Keratinocyte (primary cell): ENCODE measurements around the gene GPR160. TPM values are rescaled to one million over a fixed set of nuclear protein-coding genes. Genes with fewer than 3 reads are reported as not detected.

Source experiments
- DNase-seq: peaks from one replicate; pipeline ENCODE4 v3.0.0-alpha.2; 2011; ENCODE audit warnings: low read depth, missing footprints, low spot score
- FAIRE-seq: peaks from 2 replicates; lab custom pipeline; 2011; peaks lifted over from hg19 to GRCh38; lab: Jason Lieb, UNC
- H2AFZ ChIP-seq: 2 replicates; pipeline ENCODE4 v1.6.0; 2012; ENCODE audit warnings: low read length, control low read depth, inconsistent platforms; ENCODE audit not compliant: control insufficient read depth
- H3K27ac ChIP-seq: 2 replicates; pipeline ENCODE4 v1.5.1; 2011; ENCODE audit warnings: low read length; ENCODE audit not compliant: control insufficient read depth, insufficient read depth
- H3K27me3 ChIP-seq: 3 replicates; pipeline ENCODE4 v1.6.0; 2011; ENCODE audit warnings: low read length; ENCODE audit not compliant: control insufficient read depth, insufficient read depth; ENCODE audit errors: extremely low read depth
- H3K36me3 ChIP-seq, 2 experiments: 2 replicates in 1 of 2; 3 replicates in 1 of 2; pipeline ENCODE4 v1.5.1; 2011; ENCODE audit warnings: low read length in 2 of 2, mild to moderate bottlenecking in 1 of 2; ENCODE audit not compliant: control insufficient read depth in 2 of 2, insufficient read depth in 2 of 2; ENCODE audit errors: extremely low read depth in 1 of 2
- H3K4me1 ChIP-seq: 3 replicates; pipeline ENCODE4 v1.5.1; 2011; ENCODE audit warnings: low read length; ENCODE audit not compliant: control insufficient read depth, insufficient read depth; ENCODE audit errors: extremely low read depth
- H3K4me2 ChIP-seq: 3 replicates; pipeline ENCODE4 v1.6.0; 2011; ENCODE audit warnings: low read depth, low read length; ENCODE audit not compliant: control insufficient read depth, insufficient read depth; ENCODE audit errors: extremely low read depth
- H3K4me3 ChIP-seq, 3 experiments: fragments of 200-600 bp in 1 of 3; sonication (generic) in 1 of 3; 2 replicates in 2 of 3; 3 replicates in 1 of 3; pipeline ENCODE4 v1.5.1; 2011 to 2016; ENCODE audit warnings: low read length in 3 of 3, mild to moderate bottlenecking in 3 of 3, control low read depth in 2 of 3, inconsistent platforms in 1 of 3, low read depth in 1 of 3, mixed read lengths in 1 of 3, mixed run types in 1 of 3, moderate library complexity in 1 of 3; ENCODE audit not compliant: control insufficient read depth in 2 of 3, insufficient read depth in 2 of 3; ENCODE audit errors: extremely low read depth in 1 of 3
- H3K79me2 ChIP-seq: 2 replicates; pipeline ENCODE4 v1.6.0; 2012; ENCODE audit warnings: low read length; ENCODE audit not compliant: control insufficient read depth, insufficient read depth
- H3K9ac ChIP-seq: 3 replicates; pipeline ENCODE4 v1.6.0; 2011; ENCODE audit warnings: low read length; ENCODE audit not compliant: control insufficient read depth, insufficient read depth; ENCODE audit errors: extremely low read depth
- H3K9me1 ChIP-seq: 3 replicates; pipeline ENCODE4 v1.6.0; 2011; ENCODE audit warnings: low read length; ENCODE audit not compliant: control insufficient read depth, insufficient read depth; ENCODE audit errors: extremely low read depth
- H3K9me3 ChIP-seq: 2 replicates; pipeline ENCODE4 v1.5.1; 2012; ENCODE audit warnings: low read depth, low read length; ENCODE audit not compliant: control insufficient read depth
- H4K20me1 ChIP-seq: 3 replicates; pipeline ENCODE4 v1.6.0; 2011; ENCODE audit warnings: low read length; ENCODE audit not compliant: control insufficient read depth, insufficient read depth; ENCODE audit errors: extremely low read depth
- CTCF ChIP-seq, 3 experiments: IDR thresholded peaks in 1 of 3; conservative IDR thresholded peaks in 1 of 3; optimal IDR thresholded peaks in 1 of 3; 2 replicates in 2 of 3; 3 replicates in 1 of 3; pipeline versions ENCODE3 to v1.5.1; 2011; ENCODE audit warnings: low read length in 3 of 3, mild to moderate bottlenecking in 3 of 3, moderate library complexity in 2 of 3, control low read depth in 1 of 3, inconsistent platforms in 1 of 3; ENCODE audit not compliant: insufficient read depth in 2 of 3; ENCODE audit errors: extremely low read depth in 1 of 3
- EZH2 ChIP-seq: IDR thresholded peaks from one replicate; pipeline ENCODE4 v1.6.1; 2012; ENCODE audit warnings: inconsistent platforms, mild to moderate bottlenecking, low read length, moderate library complexity
- dilution Hi-C: fragments of 300-500 bp; cut with MboI; formaldehyde crosslinking; loops from one replicate; pipeline ENCODE4 v1.7.0; 2020; ENCODE audit warnings: low sequenced_read_pairs; ENCODE audit not compliant: extremely low pct_ligation_motif_present
- polyA plus RNA-seq, 5 experiments: library from polyadenylated mRNA; depleted of rRNA in 3 of 5; stranded (reverse) in 3 of 5; stranded (forward) in 1 of 5; unstranded in 1 of 5; fragments of >200 nt; gene quantifications; 1 replicate in 1 of 5; 2 replicates in 3 of 5; 3 replicates in 1 of 5; pipeline versions ENCODE4 v1.2.1 to v1.2.3, GENCODE V29; 2011 to 2012; ENCODE audit warnings: missing spikeins in 2 of 5, low read depth in 1 of 5, low replicate concordance in 1 of 5

Gene GPR160
- polyA plus RNA-seq, 1 donor (not counting 4 experiments of a cell fraction or from before 2014, with no cell fraction given) = 0.22 TPM

- no peak for TF ChIP-seq EZH2
- no peak for TF ChIP-seq CTCF (optimal IDR thresholded peaks at IDR 0.05 in 1 of 3, IDR thresholded peaks at IDR 0.05 in 1 of 3, conservative IDR thresholded peaks at IDR 0.05 in 1 of 3; ENCODE audit: extremely low read depth in 1 of 3, insufficient read depth in 2 of 3, low read length in 3 of 3)
- dilution Hi-C loops = no loop called here
- H4K20me1 ChIP-seq = no peaks in the 10 kb centered on the region
- peaks cover 4 to 8% of the 10 kb centered on the region in 2 experiments for H3K36me3 ChIP-seq
- H3K9ac ChIP-seq = no peak overlapping the region
- no peaks in the 10 kb centered on the region for H3K9me3 ChIP-seq
- no peaks in the 10 kb centered on the region for H3K4me1 ChIP-seq
- no peaks in the 10 kb centered on the region for H3K27me3 ChIP-seq
- FAIRE-seq = no peak
- H2AFZ ChIP-seq = no peak overlapping the region
- no peak for DNase-seq
- no peak overlapping the region for H3K4me3 ChIP-seq
- H3K9me1 ChIP-seq = no peaks in the 10 kb centered on the region
- no peak overlapping the region for H3K4me2 ChIP-seq
- no peak overlapping the region for H3K27ac ChIP-seq
- no peaks in the 10 kb centered on the region for H3K79me2 ChIP-seq
These were observed 44.0 kb upstream of the GPR160 start for GRCh38 chr3:169993761-169994160.

- H3K36me3 ChIP-seq = peaks cover 3 to 8% of the 10 kb centered on the region in 2 experiments
- H4K20me1 ChIP-seq = no peaks in the 10 kb centered on the region
- no peak overlapping the region for H2AFZ ChIP-seq
- FAIRE-seq = no peak
- H3K27ac ChIP-seq = no peak overlapping the region
- no peaks in the 10 kb centered on the region for H3K9me3 ChIP-seq
- no peak for DNase-seq
- no peak overlapping the region for H3K9ac ChIP-seq
- H3K27me3 ChIP-seq = no peaks in the 10 kb centered on the region
- no peak overlapping the region for H3K4me3 ChIP-seq
- H3K79me2 ChIP-seq = no peaks in the 10 kb centered on the region
- no peaks in the 10 kb centered on the region for H3K9me1 ChIP-seq
- no peak for TF ChIP-seq EZH2
- no peak for TF ChIP-seq CTCF (optimal IDR thresholded peaks at IDR 0.05 in 1 of 3, IDR thresholded peaks at IDR 0.05 in 1 of 3, conservative IDR thresholded peaks at IDR 0.05 in 1 of 3; ENCODE audit: extremely low read depth in 1 of 3, insufficient read depth in 2 of 3, low read length in 3 of 3)
- no peaks in the 10 kb centered on the region for H3K4me1 ChIP-seq
- no peak overlapping the region for H3K4me2 ChIP-seq
- dilution Hi-C loops = no loop called here
These were observed 41.7 kb upstream of the GPR160 start for GRCh38 chr3:169996063-169996462.
